HEK293 (cell line): ENCODE results near the gene MAD2L1BP.

Source experiments
- SCRT2 ChIP-seq: fragments of 450-650 bp; formaldehyde crosslinking; IDR thresholded peaks from 2 replicates; pipeline ENCODE4 v1.5.1; 2016; ENCODE audit warnings: missing biosample characterization, missing genetic modification characterization
- SP2 ChIP-seq: fragments of 450-650 bp; formaldehyde crosslinking; IDR thresholded peaks from 2 replicates; pipeline ENCODE4 v1.5.1; 2016; ENCODE audit warnings: missing biosample characterization, missing genetic modification characterization
- ZBTB6 ChIP-seq: fragments of 450-650 bp; formaldehyde crosslinking; IDR thresholded peaks from 2 replicates; pipeline ENCODE4 v1.5.1; 2017; ENCODE audit warnings: missing biosample characterization, missing genetic modification characterization
- ZNF132 ChIP-seq: fragments of 450-650 bp; formaldehyde crosslinking; IDR thresholded peaks from 2 replicates; pipeline ENCODE4 v1.5.1; 2017; ENCODE audit warnings: missing biosample characterization, missing genetic modification characterization, borderline replicate concordance
- ZNF133 ChIP-seq: fragments of 450-650 bp; formaldehyde crosslinking; IDR thresholded peaks from 2 replicates; pipeline ENCODE4 v1.5.1; 2016; ENCODE audit warnings: missing biosample characterization, missing genetic modification characterization
- ZNF146 ChIP-seq: fragments of 450-650 bp; formaldehyde crosslinking; IDR thresholded peaks from 2 replicates; pipeline ENCODE4 v1.5.1; 2016; ENCODE audit warnings: missing biosample characterization, missing genetic modification characterization
- ZNF18 ChIP-seq: fragments of 450-650 bp; formaldehyde crosslinking; IDR thresholded peaks from 2 replicates; pipeline ENCODE4 v1.5.1; 2016; ENCODE audit warnings: missing biosample characterization, missing genetic modification characterization
- ZNF398 ChIP-seq: fragments of 450-650 bp; formaldehyde crosslinking; IDR thresholded peaks from 2 replicates; pipeline ENCODE4 v1.5.1; 2017; ENCODE audit warnings: missing biosample characterization, missing genetic modification characterization
- ZNF585B ChIP-seq: fragments of 450-650 bp; formaldehyde crosslinking; IDR thresholded peaks from 2 replicates; pipeline ENCODE4 v1.5.1; 2016; ENCODE audit warnings: missing biosample characterization, missing genetic modification characterization
- ZNF626 ChIP-seq: fragments of 450-650 bp; sonication (Bioruptor Pico); formaldehyde crosslinking; IDR thresholded peaks from 2 replicates; pipeline ENCODE4 v1.5.1; 2018; ENCODE audit warnings: missing biosample characterization, missing genetic modification characterization, inconsistent platforms
- ZNF629 ChIP-seq: fragments of 450-650 bp; formaldehyde crosslinking; IDR thresholded peaks from 2 replicates; pipeline ENCODE4 v1.5.1; 2017; ENCODE audit warnings: missing biosample characterization, missing genetic modification characterization
- ZNF660 ChIP-seq: fragments of 450-650 bp; IDR thresholded peaks from 2 replicates; pipeline ENCODE4 v1.5.1; 2018; ENCODE audit warnings: missing biosample characterization, mild to moderate bottlenecking, missing genetic modification characterization
- ZNF776 ChIP-seq: fragments of 450-650 bp; formaldehyde crosslinking; IDR thresholded peaks from 2 replicates; pipeline ENCODE4 v1.5.0; 2017; ENCODE audit warnings: missing biosample characterization, missing genetic modification characterization, borderline replicate concordance
- TF ChIP-seq, protein P1 (sequence below): fragments of 450-650 bp; formaldehyde crosslinking; IDR thresholded peaks from 2 replicates; pipeline ENCODE4 v1.5.1; 2016; ENCODE audit warnings: missing biosample characterization, missing genetic modification characterization
- TF ChIP-seq, protein P2 (sequence below): fragments of 450-650 bp; formaldehyde crosslinking; IDR thresholded peaks from 2 replicates; pipeline ENCODE4 v1.5.1; 2016; ENCODE audit warnings: missing biosample characterization, missing genetic modification characterization, low read depth
- TF ChIP-seq, protein P3 (sequence below): fragments of 450-650 bp; formaldehyde crosslinking; conservative IDR thresholded peaks from 2 replicates; pipeline ENCODE4 v1.5.1; 2016; ENCODE audit warnings: low read depth, missing biosample characterization, missing genetic modification characterization
- TF ChIP-seq, protein P4 (sequence below): fragments of 450-650 bp; formaldehyde crosslinking; IDR thresholded peaks from 2 replicates; pipeline ENCODE4 v1.5.1; 2017; ENCODE audit warnings: missing biosample characterization, mild to moderate bottlenecking, missing genetic modification characterization, moderate library complexity
- TF ChIP-seq, protein P5 (sequence below): fragments of 450-650 bp; formaldehyde crosslinking; conservative IDR thresholded peaks from 2 replicates; pipeline ENCODE4 v1.5.1; 2016; ENCODE audit warnings: low read depth, missing biosample characterization, missing genetic modification characterization

The MAD2L1BP gene

GRCh38 chr6:43668151-43669028, 32.8 kb downstream of the MAD2L1BP start (continued):
- TF ChIP-seq ZNF18 (tag by site-specific recombination) (no peak), SCRT2 (tag by site-specific recombination) (peak; percentile 78), ZNF132 (tag by site-specific recombination) (no peak), ZNF629 (tag by site-specific recombination) (0 out of 2 replicates have a peak, but pooled peaks have one; percentile 32), SP2 (tag by site-specific recombination) (peak; percentile 53), ZNF776 (tag by site-specific recombination) (no peak), ZNF398 (tag by site-specific recombination) (no peak), ZNF133 (no peak), ZNF146 (no peak; the same call in 1 of the 2 replicates), ZNF585B (tag by site-specific recombination) (no peak), ZBTB6 (no peak), ZNF626 (tag by site-specific recombination) (no peak), ZNF660 (tag by site-specific recombination) (no peak)
- TF ChIP-seq, protein P1, sequence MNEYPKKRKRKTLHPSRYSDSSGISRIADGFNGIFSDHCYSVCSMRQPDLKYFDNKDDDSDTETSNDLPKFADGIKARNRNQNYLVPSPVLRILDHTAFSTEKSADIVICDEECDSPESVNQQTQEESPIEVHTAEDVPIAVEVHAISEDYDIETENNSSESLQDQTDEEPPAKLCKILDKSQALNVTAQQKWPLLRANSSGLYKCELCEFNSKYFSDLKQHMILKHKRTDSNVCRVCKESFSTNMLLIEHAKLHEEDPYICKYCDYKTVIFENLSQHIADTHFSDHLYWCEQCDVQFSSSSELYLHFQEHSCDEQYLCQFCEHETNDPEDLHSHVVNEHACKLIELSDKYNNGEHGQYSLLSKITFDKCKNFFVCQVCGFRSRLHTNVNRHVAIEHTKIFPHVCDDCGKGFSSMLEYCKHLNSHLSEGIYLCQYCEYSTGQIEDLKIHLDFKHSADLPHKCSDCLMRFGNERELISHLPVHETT (tag by site-specific recombination): no peak
- TF ChIP-seq, protein P2, sequence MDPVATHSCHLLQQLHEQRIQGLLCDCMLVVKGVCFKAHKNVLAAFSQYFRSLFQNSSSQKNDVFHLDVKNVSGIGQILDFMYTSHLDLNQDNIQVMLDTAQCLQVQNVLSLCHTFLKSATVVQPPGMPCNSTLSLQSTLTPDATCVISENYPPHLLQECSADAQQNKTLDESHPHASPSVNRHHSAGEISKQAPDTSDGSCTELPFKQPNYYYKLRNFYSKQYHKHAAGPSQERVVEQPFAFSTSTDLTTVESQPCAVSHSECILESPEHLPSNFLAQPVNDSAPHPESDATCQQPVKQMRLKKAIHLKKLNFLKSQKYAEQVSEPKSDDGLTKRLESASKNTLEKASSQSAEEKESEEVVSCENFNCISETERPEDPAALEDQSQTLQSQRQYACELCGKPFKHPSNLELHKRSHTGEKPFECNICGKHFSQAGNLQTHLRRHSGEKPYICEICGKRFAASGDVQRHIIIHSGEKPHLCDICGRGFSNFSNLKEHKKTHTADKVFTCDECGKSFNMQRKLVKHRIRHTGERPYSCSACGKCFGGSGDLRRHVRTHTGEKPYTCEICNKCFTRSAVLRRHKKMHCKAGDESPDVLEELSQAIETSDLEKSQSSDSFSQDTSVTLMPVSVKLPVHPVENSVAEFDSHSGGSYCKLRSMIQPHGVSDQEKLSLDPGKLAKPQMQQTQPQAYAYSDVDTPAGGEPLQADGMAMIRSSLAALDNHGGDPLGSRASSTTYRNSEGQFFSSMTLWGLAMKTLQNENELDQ (tag by site-specific recombination): no peak
- TF ChIP-seq, protein P3, sequence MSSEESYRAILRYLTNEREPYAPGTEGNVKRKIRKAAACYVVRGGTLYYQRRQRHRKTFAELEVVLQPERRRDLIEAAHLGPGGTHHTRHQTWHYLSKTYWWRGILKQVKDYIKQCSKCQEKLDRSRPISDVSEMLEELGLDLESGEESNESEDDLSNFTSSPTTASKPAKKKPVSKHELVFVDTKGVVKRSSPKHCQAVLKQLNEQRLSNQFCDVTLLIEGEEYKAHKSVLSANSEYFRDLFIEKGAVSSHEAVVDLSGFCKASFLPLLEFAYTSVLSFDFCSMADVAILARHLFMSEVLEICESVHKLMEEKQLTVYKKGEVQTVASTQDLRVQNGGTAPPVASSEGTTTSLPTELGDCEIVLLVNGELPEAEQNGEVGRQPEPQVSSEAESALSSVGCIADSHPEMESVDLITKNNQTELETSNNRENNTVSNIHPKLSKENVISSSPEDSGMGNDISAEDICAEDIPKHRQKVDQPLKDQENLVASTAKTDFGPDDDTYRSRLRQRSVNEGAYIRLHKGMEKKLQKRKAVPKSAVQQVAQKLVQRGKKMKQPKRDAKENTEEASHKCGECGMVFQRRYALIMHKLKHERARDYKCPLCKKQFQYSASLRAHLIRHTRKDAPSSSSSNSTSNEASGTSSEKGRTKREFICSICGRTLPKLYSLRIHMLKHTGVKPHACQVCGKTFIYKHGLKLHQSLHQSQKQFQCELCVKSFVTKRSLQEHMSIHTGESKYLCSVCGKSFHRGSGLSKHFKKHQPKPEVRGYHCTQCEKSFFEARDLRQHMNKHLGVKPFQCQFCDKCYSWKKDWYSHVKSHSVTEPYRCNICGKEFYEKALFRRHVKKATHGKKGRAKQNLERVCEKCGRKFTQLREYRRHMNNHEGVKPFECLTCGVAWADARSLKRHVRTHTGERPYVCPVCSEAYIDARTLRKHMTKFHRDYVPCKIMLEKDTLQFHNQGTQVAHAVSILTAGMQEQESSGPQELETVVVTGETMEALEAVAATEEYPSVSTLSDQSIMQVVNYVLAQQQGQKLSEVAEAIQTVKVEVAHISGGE (tag by site-specific recombination): no peak
- TF ChIP-seq, protein P4, sequence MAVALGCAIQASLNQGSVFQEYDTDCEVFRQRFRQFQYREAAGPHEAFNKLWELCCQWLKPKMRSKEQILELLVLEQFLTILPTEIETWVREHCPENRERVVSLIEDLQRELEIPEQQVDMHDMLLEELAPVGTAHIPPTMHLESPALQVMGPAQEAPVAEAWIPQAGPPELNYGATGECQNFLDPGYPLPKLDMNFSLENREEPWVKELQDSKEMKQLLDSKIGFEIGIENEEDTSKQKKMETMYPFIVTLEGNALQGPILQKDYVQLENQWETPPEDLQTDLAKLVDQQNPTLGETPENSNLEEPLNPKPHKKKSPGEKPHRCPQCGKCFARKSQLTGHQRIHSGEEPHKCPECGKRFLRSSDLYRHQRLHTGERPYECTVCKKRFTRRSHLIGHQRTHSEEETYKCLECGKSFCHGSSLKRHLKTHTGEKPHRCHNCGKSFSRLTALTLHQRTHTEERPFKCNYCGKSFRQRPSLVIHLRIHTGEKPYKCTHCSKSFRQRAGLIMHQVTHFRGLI (tag by site-specific recombination): peak; percentile 67; the same call in 1 of the 2 replicates
- TF ChIP-seq, protein P5, sequence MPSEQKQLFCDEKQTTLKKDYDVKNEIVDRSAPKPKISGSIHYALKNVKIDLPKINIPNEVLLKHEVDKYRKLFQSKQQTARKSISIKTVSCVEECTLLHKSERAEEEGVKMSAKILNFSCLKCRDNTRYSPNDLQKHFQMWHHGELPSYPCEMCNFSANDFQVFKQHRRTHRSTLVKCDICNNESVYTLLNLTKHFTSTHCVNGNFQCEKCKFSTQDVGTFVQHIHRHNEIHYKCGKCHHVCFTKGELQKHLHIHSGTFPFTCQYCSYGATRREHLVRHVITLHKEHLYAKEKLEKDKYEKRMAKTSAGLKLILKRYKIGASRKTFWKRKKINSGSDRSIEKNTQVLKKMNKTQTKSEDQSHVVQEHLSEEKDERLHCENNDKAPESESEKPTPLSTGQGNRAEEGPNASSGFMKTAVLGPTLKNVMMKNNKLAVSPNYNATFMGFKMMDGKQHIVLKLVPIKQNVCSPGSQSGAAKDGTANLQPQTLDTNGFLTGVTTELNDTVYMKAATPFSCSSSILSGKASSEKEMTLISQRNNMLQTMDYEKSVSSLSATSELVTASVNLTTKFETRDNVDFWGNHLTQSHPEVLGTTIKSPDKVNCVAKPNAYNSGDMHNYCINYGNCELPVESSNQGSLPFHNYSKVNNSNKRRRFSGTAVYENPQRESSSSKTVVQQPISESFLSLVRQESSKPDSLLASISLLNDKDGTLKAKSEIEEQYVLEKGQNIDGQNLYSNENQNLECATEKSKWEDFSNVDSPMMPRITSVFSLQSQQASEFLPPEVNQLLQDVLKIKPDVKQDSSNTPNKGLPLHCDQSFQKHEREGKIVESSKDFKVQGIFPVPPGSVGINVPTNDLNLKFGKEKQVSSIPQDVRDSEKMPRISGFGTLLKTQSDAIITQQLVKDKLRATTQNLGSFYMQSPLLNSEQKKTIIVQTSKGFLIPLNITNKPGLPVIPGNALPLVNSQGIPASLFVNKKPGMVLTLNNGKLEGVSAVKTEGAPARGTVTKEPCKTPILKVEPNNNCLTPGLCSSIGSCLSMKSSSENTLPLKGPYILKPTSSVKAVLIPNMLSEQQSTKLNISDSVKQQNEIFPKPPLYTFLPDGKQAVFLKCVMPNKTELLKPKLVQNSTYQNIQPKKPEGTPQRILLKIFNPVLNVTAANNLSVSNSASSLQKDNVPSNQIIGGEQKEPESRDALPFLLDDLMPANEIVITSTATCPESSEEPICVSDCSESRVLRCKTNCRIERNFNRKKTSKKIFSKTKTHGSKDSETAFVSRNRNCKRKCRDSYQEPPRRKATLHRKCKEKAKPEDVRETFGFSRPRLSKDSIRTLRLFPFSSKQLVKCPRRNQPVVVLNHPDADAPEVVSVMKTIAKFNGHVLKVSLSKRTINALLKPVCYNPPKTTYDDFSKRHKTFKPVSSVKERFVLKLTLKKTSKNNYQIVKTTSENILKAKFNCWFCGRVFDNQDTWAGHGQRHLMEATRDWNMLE (tag by site-specific recombination): no peak
